DND-41 (cell line): Measurements from ENCODE around the gene FOXN1.

Experiments
- CTCF ChIP-seq: IDR thresholded peaks from 2 replicates; pipeline ENCODE4 v1.5.1; 2012; ENCODE audit warnings: borderline replicate concordance, low read length, moderate library complexity, mild to moderate bottlenecking; ENCODE audit not compliant: poor library complexity, severe bottlenecking; ENCODE audit errors: extremely low read depth
- EZH2 ChIP-seq: IDR thresholded peaks from 3 replicates; pipeline ENCODE4 v1.6.1; 2012; ENCODE audit warnings: borderline replicate concordance, low read depth, mild to moderate bottlenecking, moderate library complexity, low read length, inconsistent platforms; ENCODE audit not compliant: severe bottlenecking

DNA sequence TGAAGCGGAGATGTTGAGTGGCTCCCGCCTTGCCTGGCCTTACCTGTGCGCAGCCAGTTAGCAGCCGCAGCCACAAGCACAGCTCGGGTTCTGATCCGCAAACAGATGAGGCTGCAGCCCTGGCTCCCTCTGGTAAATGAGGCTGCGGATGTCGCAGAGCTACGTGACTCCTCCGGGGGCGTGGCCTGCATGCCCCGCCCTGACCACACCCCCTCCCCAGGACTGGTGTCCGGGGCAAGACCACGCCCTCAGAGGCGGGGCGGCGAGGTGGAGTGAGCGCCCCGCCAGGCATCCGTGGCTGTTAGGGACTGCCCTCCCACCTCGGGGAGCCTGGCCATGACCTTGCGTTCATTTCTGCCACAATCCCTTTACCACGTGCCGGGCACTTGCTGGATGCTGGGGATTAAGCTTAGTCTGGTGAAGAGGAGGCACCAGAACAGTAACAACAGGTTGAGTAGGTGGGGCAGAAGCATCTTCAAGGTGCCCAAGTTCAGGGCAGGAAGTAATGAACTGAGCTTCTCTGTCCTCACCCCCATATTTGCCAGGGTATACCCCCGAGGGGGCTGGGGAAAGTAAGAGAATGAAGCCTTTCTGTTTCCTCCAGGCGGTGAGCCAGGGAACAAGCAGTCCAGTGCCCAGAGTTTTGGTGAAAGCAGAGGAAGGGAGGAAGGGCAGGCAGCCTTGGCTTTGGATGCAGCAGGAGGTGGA, 70.8 kb downstream of the FOXN1 start, which contains the start of gene ALDOC:
- TF ChIP-seq CTCF (no peak), EZH2 (no peak)
